CD14-positive monocyte (primary cell): Measurements from ENCODE around the gene SGMS1. TPM values are rescaled to one million over a fixed set of nuclear protein-coding genes. Genes with fewer than 3 reads are reported as not detected.

Experiments
- DNase-seq, 3 donors: peaks; one replicate each; pipeline ENCODE4 v3.0.0-alpha.2; 2011 to 2022
- H2AFZ ChIP-seq: 2 replicates; pipeline ENCODE4 v1.6.0; 2012; ENCODE audit warnings: mild to moderate bottlenecking, low read depth, low read length, inconsistent platforms; ENCODE audit not compliant: insufficient read depth, poor library complexity, severe bottlenecking
- H3K27ac ChIP-seq, 2 donors: 1 replicate in 1 of 2; 2 replicates in 1 of 2; pipeline ENCODE4 v1.5.1; 2012 to 2013; ENCODE audit warnings: low read length in 2 of 2, control low read depth in 1 of 2, inconsistent platforms in 1 of 2, low read depth in 1 of 2, mild to moderate bottlenecking in 1 of 2
- H3K27me3 ChIP-seq, 2 donors: one replicate each; pipeline versions ENCODE4 v1.6.0 to v1.6.1; 2011 to 2013; ENCODE audit warnings: low read length in 2 of 2; ENCODE audit not compliant: control insufficient read depth in 2 of 2, insufficient read depth in 2 of 2
- H3K36me3 ChIP-seq, 2 donors: replicated peaks in 1 of 2; 1 replicate in 1 of 2; 2 replicates in 1 of 2; pipeline versions ENCODE4 v1.5.1 to v1.6.1; 2012 to 2013; ENCODE audit warnings: low read length in 2 of 2, control low read depth in 1 of 2, inconsistent platforms in 1 of 2, mild to moderate bottlenecking in 1 of 2; ENCODE audit not compliant: insufficient read depth in 2 of 2, control insufficient read depth in 1 of 2
- H3K4me1 ChIP-seq, 2 donors: 1 replicate in 1 of 2; 2 replicates in 1 of 2; pipeline versions ENCODE4 v1.5.1 to v1.6.1; 2012 to 2013; ENCODE audit warnings: low read length in 2 of 2, control low read depth in 1 of 2, inconsistent platforms in 1 of 2, mild to moderate bottlenecking in 1 of 2, moderate library complexity in 1 of 2; ENCODE audit not compliant: insufficient read depth in 2 of 2, control insufficient read depth in 1 of 2
- H3K4me2 ChIP-seq: replicated peaks from 2 replicates; pipeline ENCODE3; 2012; ENCODE audit warnings: low read length, moderate library complexity, mild to moderate bottlenecking; ENCODE audit not compliant: poor library complexity, severe bottlenecking; ENCODE audit errors: extremely low read depth
- H3K4me3 ChIP-seq, 3 experiments: fragments of 200-600 bp in 1 of 3; sonication (generic) in 1 of 3; replicated peaks in 1 of 3; 1 replicate in 2 of 3; 2 replicates in 1 of 3; pipeline ENCODE4 v1.5.1; 2011 to 2013; ENCODE audit warnings: low read length in 3 of 3, mild to moderate bottlenecking in 3 of 3, control low read depth in 2 of 3, low read depth in 2 of 3, inconsistent platforms in 1 of 3, moderate library complexity in 1 of 3
- H3K79me2 ChIP-seq: 2 replicates; pipeline ENCODE4 v1.6.0; 2012; ENCODE audit warnings: mild to moderate bottlenecking, control low read depth, inconsistent platforms, low read length, moderate library complexity; ENCODE audit not compliant: insufficient read depth
- H3K9ac ChIP-seq: 2 replicates; pipeline ENCODE4 v1.6.0; 2017; ENCODE audit warnings: low read length, mild to moderate bottlenecking; ENCODE audit not compliant: insufficient read depth, poor library complexity, severe bottlenecking
- H3K9me3 ChIP-seq, 2 donors: replicated peaks in 1 of 2; 1 replicate in 1 of 2; 2 replicates in 1 of 2; pipeline versions ENCODE4 v1.5.1 to v1.6.1; 2012 to 2013; ENCODE audit warnings: low read length in 2 of 2, control low read depth in 1 of 2; ENCODE audit not compliant: control insufficient read depth in 1 of 2, insufficient read depth in 1 of 2
- H4K20me1 ChIP-seq: 2 replicates; pipeline ENCODE4 v1.6.0; 2012; ENCODE audit warnings: mild to moderate bottlenecking, low read length, control low read depth, moderate library complexity; ENCODE audit not compliant: insufficient read depth
- H3K27ac Mint-ChIP-seq, 7 donors: one replicate each; pipeline ENCODE4 v1.8.0; 2020; ENCODE audit warnings: mild to moderate bottlenecking in 7 of 7, mixed read lengths in 7 of 7, moderate library complexity in 6 of 7, inconsistent platforms in 2 of 7
- H3K27me3 Mint-ChIP-seq, 3 donors: one replicate each; pipeline ENCODE4 v1.8.0; 2021 to 2022; ENCODE audit warnings: low read depth in 3 of 3, mild to moderate bottlenecking in 3 of 3, mixed read lengths in 3 of 3, moderate library complexity in 3 of 3, inconsistent platforms in 1 of 3
- H3K36me3 Mint-ChIP-seq, 2 donors: one replicate each; pipeline ENCODE4 v1.8.0; 2020; ENCODE audit warnings: mixed read lengths in 2 of 2, inconsistent platforms in 1 of 2, mild to moderate bottlenecking in 1 of 2
- H3K4me1 Mint-ChIP-seq: one replicate; pipeline ENCODE4 v1.8.0; 2020; ENCODE audit warnings: mild to moderate bottlenecking, mixed read lengths
- H3K4me3 Mint-ChIP-seq, 2 donors: one replicate each; pipeline ENCODE4 v1.8.0; 2020; ENCODE audit warnings: mild to moderate bottlenecking in 2 of 2, mixed read lengths in 2 of 2, moderate library complexity in 1 of 2
- H3K9me3 Mint-ChIP-seq, 7 donors: one replicate each; pipeline ENCODE4 v1.8.0; 2020 to 2022; ENCODE audit warnings: mixed read lengths in 7 of 7, mild to moderate bottlenecking in 6 of 7, moderate library complexity in 6 of 7, inconsistent platforms in 2 of 7
- WGBS: methylation state at CpG from one replicate; pipeline ENCODE4 v1.1.5; 2013; ENCODE audit warnings: missing lambda C conversion rate; ENCODE audit not compliant: insufficient coverage; 5-methylcytosine and 5-hydroxymethylcytosine counted together
- intact Hi-C, 2 donors: fragments of 100-400 bp; cut with micrococcal nuclease; formaldehyde crosslinking; loops; one replicate each; pipeline versions ENCODE4 v1.15.0 to v1.15.1; 2023
- polyA plus RNA-seq, 3 donors: library from polyadenylated mRNA; depleted of rRNA in 1 of 3; unstranded in 2 of 3; stranded (reverse) in 1 of 3; fragments of 300-500 nt in 2 of 3; fragments of >200 nt in 1 of 3; fragmentation: Illumina TruSeq in 2 of 3; gene quantifications; 1 replicate in 2 of 3; 2 replicates in 1 of 3; pipeline ENCODE4 v1.2.3, GENCODE V29; 2012 to 2021
- TF ChIP-seq, protein P1 (sequence below): fragments of 200-600 bp; IDR thresholded peaks from one replicate; pipeline ENCODE4 v1.8.0; 2022; ENCODE audit warnings: antibody characterized with exemption, mild to moderate bottlenecking

SGMS1 gene
- polyA plus RNA-seq, 3 donors, result 19.5 to 20.6 (median 20.4) TPM

DNA sequence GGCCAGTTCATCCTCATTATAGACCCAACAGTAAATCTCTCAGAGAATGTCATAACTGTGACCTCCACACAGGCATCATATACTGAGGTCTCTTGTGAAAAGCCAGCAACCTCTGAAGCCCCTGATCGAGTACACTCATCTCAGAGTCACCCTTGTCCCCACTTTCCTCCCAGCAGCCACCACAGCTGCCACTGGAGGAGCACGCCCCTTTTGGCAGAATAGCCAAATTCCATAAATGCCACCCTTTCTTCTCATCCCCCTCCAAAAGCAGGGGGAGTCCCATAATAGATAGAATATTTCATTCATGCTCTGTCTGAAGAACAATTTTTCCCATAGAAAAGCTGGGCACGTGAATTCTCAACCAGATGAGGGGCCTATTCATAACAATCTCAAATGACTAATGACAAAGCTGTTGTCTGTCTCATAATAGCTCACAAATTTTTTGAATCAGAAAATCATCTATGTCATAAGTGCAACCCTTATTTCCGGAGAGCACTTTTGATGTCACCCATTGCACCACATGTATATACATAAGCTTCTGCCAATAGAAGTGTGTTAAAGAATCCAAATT lies 47.4 kb downstream of the SGMS1 start:
- intact Hi-C loops, result no loop called here
- H3K27ac Mint-ChIP-seq, result peak overlapping the region in 1 of 7 donors; percentile 1
- Histone ChIP-seq H3K27ac (no peak overlapping the region), H3K4me1 (peaks cover 14 to 17% of the 10 kb centered on the region in 2 donors), H3K79me2 (peaks cover 8% of the 10 kb centered on the region), H3K4me2 (no peak overlapping the region), H3K4me3 (no peak overlapping the region), H3K9me3 (no peaks in the 10 kb centered on the region), H2AFZ (no peak overlapping the region), H3K9ac (no peak overlapping the region), H3K27me3 (no peaks in the 10 kb centered on the region), H3K36me3 (no peaks in the 10 kb centered on the region), H4K20me1 (peaks cover 69% of the 10 kb centered on the region)
- H3K27me3 Mint-ChIP-seq, result no peaks in the 10 kb centered on the region
- no peak for DNase-seq
- no peak overlapping the region for H3K4me3 Mint-ChIP-seq
- H3K9me3 Mint-ChIP-seq, result no peaks in the 10 kb centered on the region
- WGBS, result 100% methylated on average over 2 of the region's 4 CpGs
- peaks cover 0 to 13% of the 10 kb centered on the region in 2 donors for H3K36me3 Mint-ChIP-seq
- peaks cover 34% of the 10 kb centered on the region for H3K4me1 Mint-ChIP-seq
- TF ChIP-seq, protein P1, sequence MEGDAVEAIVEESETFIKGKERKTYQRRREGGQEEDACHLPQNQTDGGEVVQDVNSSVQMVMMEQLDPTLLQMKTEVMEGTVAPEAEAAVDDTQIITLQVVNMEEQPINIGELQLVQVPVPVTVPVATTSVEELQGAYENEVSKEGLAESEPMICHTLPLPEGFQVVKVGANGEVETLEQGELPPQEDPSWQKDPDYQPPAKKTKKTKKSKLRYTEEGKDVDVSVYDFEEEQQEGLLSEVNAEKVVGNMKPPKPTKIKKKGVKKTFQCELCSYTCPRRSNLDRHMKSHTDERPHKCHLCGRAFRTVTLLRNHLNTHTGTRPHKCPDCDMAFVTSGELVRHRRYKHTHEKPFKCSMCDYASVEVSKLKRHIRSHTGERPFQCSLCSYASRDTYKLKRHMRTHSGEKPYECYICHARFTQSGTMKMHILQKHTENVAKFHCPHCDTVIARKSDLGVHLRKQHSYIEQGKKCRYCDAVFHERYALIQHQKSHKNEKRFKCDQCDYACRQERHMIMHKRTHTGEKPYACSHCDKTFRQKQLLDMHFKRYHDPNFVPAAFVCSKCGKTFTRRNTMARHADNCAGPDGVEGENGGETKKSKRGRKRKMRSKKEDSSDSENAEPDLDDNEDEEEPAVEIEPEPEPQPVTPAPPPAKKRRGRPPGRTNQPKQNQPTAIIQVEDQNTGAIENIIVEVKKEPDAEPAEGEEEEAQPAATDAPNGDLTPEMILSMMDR, result no peak

DNA sequence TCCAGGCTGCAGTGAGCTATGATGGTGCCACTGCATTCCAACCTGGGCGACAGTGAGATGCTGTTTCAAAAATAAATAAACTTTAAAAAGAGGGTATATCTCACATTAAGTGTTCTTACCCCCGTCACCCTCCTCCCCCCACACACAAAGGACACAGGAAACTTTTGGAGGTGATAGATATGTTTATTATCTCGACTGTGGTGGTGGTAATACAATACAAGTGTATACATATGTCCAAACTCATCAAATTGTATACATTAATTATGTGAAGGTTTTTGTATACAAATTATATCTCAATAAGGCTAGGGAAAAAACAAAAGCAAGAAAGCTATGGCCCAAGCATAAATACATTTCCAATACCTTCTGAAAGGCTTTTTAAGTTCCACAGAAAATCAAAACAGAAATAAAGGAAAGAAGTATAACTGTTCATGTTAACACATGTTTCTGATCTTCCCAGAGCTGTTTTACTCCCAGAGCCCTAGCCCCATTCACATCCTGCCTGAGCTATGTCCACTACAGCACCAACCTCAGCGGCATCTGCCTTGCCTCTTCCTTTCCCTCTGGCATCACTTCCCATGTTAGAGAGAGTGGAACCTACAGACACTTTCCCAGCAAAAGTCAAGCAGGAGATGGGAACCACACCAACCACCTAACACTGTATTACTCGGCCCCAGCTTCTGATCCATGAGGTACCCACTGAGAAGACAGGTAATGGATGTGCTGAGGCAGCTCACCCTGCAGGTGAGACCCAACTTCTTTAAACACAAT lies 48.1 kb downstream of the SGMS1 start:
- Mint-ChIP-seq H3K9me3 (no peaks in the 10 kb centered on the region), H3K36me3 (peaks cover 0 to 13% of the 10 kb centered on the region in 2 donors), H3K4me1 (peaks cover 34% of the 10 kb centered on the region), H3K4me3 (no peak overlapping the region), H3K27ac (peak overlapping the region in 1 of 7 donors; percentile 1), H3K27me3 (no peaks in the 10 kb centered on the region)
- no peak overlapping the region for H3K4me3 ChIP-seq
- no peak overlapping the region for H3K4me2 ChIP-seq
- H3K79me2 ChIP-seq, result peaks cover 8% of the 10 kb centered on the region
- TF ChIP-seq, protein P1, result no peak
- peaks cover 68% of the 10 kb centered on the region for H4K20me1 ChIP-seq
- H3K4me1 ChIP-seq, result peaks cover 14 to 17% of the 10 kb centered on the region in 2 donors
- no peak for DNase-seq
- intact Hi-C loops, result no loop called here
- no peak overlapping the region for H2AFZ ChIP-seq
- H3K9ac ChIP-seq, result no peak overlapping the region
- H3K9me3 ChIP-seq, result no peaks in the 10 kb centered on the region
- 80% methylated on average over 1 of the region's 5 CpGs for WGBS
- no peak overlapping the region for H3K27ac ChIP-seq
- no peaks in the 10 kb centered on the region for H3K27me3 ChIP-seq
- no peaks in the 10 kb centered on the region for H3K36me3 ChIP-seq
